Measurements from ENCODE around the gene TEP1.

- no peak for TF ChIP-seq YY1 (IDR thresholded peaks at IDR 0.05; ENCODE audit: low read depth, low read length)
- no peak for TF ChIP-seq EP300 (IDR thresholded peaks at IDR 0.05; ENCODE audit: borderline replicate concordance in 1 of 2, low read depth in 2 of 2, low read length in 2 of 2)
Observed at GRCh38 chr14:20345366-20345765, 67.9 kb downstream of the TEP1 start.
